Omental fat pad (tissue), 4 donors: ENCODE data around the gene SHANK1. TPM values are rescaled to one million over a fixed set of nuclear protein-coding genes. Genes with fewer than 3 reads are reported as not detected.

ENCODE experiments used
- total RNA-seq, 4 donors: library from RNA; depleted of rRNA; stranded (reverse); fragments of >200 nt; gene quantifications; one replicate each; pipeline ENCODE4 v1.1.0, GENCODE V29; 2016

The SHANK1 gene
- total RNA-seq, 4 donors from 2014 or later = 0.37 to 2.2 TPM; not detected in 2

Other genes with a start within 250 kb of the SHANK1 start
- 10 to 100 TPM; 41.6 to 52.1 (median 47.5) TPM for gene EMC10, start 243.3 kb downstream of the SHANK1 start, total RNA-seq
- gene GARIN5A, start 243.0 kb downstream of the SHANK1 start, total RNA-seq = 1 to 10 TPM in 1 of 4 donors, not detected in 3; 1.1 TPM
- 10 to 100 TPM; 20.4 to 32.0 (median 23.0) TPM for gene JOSD2, start 208.6 kb downstream of the SHANK1 start, total RNA-seq
- not detected for gene ASPDH, start 205.9 kb downstream of the SHANK1 start, total RNA-seq
- 1 to 10 TPM in 3 of 4 donors, under 1 TPM in 1; 0.84 to 1.6 (median 1.4) TPM for gene LRRC4B, start 151.4 kb downstream of the SHANK1 start, total RNA-seq
- gene SYT3, start 79.9 kb downstream of the SHANK1 start, total RNA-seq = not detected
- not detected for gene C19orf81, start 70.4 kb downstream of the SHANK1 start, total RNA-seq
- gene CLEC11A, start 3.6 kb upstream of the SHANK1 start, total RNA-seq = 10 to 100 TPM; 17.1 to 32.0 (median 21.9) TPM
- not detected for gene GPR32, start 50.7 kb upstream of the SHANK1 start, total RNA-seq
- not detected for gene ACP4, start 70.6 kb upstream of the SHANK1 start, total RNA-seq
- 1 to 10 TPM in 3 of 4 donors, not detected in 1; 1.0 to 1.4 (median 1.3) TPM for gene KLK1, start 104.0 kb upstream of the SHANK1 start, total RNA-seq
- not detected for gene KLK15, start 113.8 kb upstream of the SHANK1 start, total RNA-seq
- not detected for gene KLK3, start 135.1 kb upstream of the SHANK1 start, total RNA-seq
- not detected for gene KLK2, start 153.6 kb upstream of the SHANK1 start, total RNA-seq
- not detected for gene KLK4, start 191.6 kb upstream of the SHANK1 start, total RNA-seq
- gene KLK5, start 233.2 kb upstream of the SHANK1 start, total RNA-seq = 10 to 100 TPM in 1 of 4 donors, 1 to 10 TPM in 2, not detected in 1; 3.3 to 12.2 (median 9.7) TPM
- gene KLK6, start 249.8 kb upstream of the SHANK1 start, total RNA-seq = not detected